Activated naive CD4-positive, alpha-beta T cell treated with Interleukin-2 at 50 U/mL for 16 hours (primary cell): Measurements from ENCODE around the gene FAM83F.
A peak's percentile ranks its signal among the peaks of the same experiment; 100 is the strongest.

Experiments used
- DNase-seq: peaks from one replicate; pipeline ENCODE4 v3.0.0-alpha.2; 2020

FAM83F gene

GRCh38 chr22:40039482-40040115, 44.8 kb downstream of the FAM83F start:
- no peak for DNase-seq

DNA sequence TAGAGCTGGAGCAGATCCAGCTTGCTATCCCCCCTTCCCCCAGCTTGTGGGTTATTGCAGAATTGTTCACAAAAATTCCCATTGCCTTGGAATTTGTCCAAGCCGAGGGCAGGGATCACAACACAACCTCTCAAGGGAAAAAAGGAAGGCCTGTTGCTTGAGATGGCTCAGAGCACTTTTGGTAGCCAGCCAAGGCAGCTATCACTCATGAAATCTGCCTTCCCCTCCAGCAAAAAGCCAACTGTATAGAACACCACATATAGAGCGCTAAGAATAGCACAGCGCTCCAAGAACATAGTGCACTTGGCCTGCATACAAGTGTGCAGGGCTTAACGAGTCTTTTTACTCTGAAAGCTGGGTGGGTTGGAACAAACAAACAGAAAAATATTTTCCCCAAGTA, 46.2 kb downstream of the FAM83F start:
- no peak for DNase-seq

GRCh38 chr22:40041366-40042137, 46.8 kb downstream of the FAM83F start:
- no peak for DNase-seq

GRCh38 chr22:40042312-40042711, 47.6 kb downstream of the FAM83F start:
- no peak for DNase-seq

DNA sequence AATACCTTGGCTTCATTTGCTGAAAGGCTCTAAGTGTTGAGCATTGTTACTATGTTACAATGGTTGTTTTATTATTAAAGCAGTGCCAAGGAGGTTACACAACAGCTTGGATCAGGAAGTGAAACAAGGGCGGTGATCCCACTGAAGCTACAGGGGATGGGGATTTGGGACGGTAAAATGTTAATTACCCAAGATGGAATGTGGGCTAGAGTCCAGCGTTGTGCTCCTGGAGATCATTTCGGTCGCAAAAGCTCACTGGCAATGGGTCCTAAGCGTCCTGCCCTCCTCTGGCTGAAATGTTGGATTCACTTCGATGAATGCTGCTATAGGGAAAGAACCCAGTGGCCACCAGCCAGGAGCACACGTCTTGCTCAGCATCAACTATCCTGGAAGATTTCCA, 48.3 kb downstream of the FAM83F start:
- no peak for DNase-seq

DNA sequence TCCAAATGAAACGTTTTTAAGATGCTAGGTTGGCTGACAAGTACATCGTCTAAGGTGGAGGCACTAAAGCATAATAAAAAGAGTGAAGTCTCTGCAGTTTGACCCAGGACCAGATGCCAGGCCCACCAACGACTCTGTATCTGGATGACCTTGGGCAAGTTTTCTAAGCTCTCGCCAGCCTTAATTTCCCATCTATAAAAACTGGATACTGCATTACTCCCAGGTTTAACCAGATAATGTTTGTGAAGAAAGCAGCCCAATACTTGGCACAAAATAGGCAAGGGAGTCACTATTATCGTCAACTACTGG, 49.0 kb downstream of the FAM83F start:
- DNase-seq, result no peak

- peak; percentile 99 for DNase-seq
Measured at GRCh38 chr22:40044102-40044869, 49.5 kb downstream of the FAM83F start.

DNA sequence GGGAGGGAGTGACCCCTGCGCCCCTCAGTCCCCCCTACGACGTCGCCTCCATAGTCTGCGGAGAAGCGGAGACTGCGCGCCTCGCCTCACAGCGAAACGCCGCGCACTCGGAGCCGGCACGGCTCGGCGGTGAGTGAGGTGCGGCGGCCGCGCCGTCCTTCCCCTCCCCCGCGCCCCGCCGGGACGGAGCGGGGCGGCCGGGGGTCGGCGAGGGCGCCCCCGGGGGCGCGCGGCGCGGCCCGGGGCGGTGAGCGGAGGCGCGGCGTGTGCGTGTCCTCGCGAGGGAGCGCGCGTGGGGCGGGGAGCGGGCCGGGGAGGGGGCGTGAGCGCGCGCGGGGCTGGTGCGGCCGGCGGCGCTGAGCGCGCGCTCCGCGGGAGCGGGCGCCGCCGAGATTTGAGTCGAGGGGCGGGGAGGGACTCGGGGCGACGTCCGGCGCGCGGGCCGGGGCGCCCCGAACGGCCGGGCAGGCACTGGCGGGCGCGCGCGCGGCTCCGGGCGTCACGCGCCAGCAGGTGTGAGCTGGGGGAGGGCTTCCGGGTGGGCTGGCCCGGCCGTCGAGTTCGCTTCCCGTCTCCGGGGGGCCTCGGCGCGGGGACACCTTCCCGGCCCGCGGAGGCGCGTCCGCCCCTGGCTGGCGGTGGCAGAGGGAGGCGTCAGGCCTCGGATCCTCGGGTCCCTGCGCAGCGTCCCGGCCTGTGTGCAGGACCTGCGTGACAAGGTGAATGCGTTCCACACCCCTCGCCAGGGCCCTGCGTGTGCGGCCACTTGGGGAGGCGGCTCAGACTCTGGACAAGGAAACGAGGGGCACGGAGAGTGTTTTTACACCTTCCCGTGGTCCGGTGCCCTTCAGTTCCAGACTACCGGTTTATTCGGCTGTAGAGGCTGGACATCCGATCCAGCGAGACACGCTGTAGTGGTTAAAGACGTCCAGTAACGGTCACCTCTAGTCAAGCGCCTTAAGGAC, 50.4 kb downstream of the FAM83F start:
- peak; percentile 77 for DNase-seq

DNA sequence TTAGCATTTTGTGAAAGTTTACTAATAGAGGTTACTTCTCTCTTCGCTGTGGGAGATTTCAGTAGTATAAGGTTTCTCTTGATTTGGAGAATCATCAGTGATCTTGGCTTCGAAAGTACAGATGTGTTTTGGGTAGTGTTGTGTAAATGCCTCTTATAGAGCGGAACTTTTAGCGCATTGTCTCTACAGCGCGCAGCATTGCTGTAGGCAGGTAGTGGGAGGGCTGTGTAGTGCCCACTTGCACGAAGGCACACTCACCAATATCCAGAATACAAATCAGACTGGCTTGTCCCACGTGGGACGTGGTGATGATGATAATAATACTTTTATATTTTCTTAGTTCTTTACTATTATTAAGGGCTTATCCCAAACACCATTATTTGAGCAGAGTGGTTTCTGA, 51.4 kb downstream of the FAM83F start:
- peak; percentile 20 for DNase-seq

DNA sequence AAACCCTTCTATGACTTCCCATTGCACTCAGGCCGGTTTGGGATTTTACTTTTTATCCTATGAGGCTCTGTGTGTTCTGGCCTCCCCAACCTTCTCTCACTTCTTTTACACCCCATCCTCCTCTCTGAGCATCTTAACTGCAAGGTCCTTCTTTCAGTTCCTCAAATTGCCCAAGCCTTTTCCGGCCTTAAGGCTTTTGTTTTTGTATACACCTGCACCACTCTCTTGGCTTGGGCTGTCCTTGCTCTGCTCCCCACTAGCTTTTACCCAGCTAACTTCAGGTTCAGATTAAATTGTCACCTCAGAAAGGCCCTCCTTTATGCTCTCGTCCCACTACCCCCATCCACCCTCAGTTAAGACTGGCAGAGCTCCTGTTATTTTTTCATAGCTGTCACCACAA, 55.5 kb downstream of the FAM83F start:
- DNase-seq, result no peak

GRCh38 chr22:40051322-40051721, 56.6 kb downstream of the FAM83F start:
- no peak for DNase-seq

DNA sequence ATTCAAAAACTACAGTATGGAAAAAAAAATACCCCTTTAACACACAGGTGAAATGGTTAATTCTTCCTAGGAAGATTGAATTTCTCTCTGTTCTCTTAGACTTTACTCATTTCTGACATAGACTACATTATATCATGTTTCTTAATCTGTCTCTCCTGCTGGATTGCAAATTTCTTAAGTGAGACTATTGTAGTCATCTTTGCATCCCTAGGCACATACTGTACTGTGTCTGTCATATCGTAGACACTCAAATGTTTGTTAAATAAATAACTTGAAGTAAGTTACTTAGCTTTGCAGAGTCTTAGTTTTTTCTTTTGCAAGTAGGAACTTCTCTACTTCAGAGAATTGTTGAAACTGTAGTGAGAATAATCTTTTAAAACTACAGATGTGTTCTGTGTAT, 58.7 kb downstream of the FAM83F start:
- DNase-seq, result no peak

- DNase-seq, result no peak
Measured at GRCh38 chr22:40054486-40054885, 59.7 kb downstream of the FAM83F start.

- no peak for DNase-seq
Measured at GRCh38 chr22:40055143-40055883, 60.6 kb downstream of the FAM83F start.

GRCh38 chr22:40056154-40056553, 61.4 kb downstream of the FAM83F start:
- no peak for DNase-seq

GRCh38 chr22:40056559-40056958, 61.8 kb downstream of the FAM83F start:
- DNase-seq, result no peak

DNA sequence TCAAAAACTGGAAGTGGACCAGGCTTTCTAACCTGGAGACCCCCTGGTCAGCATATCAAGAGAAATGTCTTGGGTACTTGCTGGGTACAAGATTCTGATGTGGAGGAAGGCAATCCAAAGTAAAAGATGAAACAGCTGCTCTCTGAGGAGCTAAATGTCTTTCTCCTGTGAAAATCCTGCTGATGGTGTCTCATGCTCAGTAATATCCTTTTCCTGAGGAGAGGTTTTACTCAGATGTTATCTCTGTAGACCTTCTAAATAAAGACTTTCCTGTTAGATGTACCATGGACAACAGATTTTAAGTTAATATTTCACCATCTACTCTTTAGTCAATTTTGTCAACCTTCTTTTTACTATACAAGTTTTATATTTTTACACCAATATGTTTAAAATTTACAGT, 62.9 kb downstream of the FAM83F start:
- DNase-seq, result no peak

GRCh38 chr22:40058265-40058664, 63.5 kb downstream of the FAM83F start:
- peak; percentile 29 for DNase-seq

DNA sequence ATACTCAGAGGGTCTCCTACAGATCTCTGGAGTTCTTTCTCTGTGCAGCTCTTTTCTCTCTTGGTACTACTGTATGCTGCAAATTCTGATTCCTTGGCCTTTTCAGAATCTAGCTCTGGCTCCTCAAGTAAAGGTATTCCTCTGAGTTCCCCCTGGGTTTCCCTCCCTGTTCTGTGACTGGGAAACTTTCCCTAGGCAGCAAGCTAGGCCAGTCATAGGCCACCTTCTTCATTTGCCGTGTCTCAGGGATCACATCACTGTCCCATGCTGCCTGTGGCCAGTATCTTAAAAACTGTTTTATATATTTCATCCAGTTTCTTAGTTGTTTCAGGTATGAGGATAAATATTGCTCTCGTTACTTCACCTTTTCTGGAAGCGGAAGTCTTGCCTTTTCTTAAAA, 71.2 kb downstream of the FAM83F start:
- DNase-seq, result no peak

DNA sequence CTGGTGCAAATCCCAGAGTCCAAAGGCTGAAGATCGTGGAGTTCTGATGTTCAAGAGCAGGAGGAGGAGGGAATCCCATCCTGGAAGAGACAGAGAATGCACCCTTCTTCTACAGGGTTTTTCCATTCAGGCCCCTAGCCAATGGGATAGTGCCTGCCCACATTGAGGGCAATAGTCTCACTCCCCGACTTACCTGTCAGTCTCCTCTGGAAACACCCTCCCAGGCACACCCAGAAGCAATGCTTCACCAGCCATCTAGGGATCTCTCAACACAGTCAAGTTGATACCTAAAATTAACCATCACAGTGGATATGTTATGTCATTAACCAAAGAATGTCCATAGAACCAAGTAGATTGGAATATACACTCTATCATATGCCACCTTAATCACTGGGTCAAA, 72.9 kb downstream of the FAM83F start:
- DNase-seq, result no peak

DNA sequence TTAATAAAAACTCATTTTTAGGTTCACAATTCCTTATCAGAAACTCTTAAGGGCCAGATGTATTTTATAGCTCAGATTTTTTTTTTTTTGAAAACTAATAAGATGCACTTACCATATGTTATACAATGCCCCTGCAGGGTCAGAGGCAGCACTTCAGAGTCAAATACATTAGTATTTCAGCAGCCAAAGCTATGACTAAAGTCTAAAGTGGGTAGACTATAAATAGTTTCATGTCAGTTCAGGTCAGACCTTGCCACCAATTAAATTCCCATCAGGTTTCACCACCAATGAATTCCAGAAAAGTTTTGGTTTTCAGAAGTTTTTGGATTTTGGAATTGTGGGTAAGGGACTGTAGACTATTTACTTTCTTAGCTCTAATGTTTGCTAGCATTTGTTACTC, 75.9 kb downstream of the FAM83F start:
- no peak for DNase-seq

- DNase-seq, result no peak
Measured at GRCh38 chr22:40071720-40072119, 77.0 kb downstream of the FAM83F start.
